Testis (tissue), 3 donors: ENCODE results near the gene MRPL4. TPM values are rescaled to one million over a fixed set of nuclear protein-coding genes. Genes with fewer than 3 reads are reported as not detected.
A peak's percentile ranks its signal among the peaks of the same experiment; 100 is the strongest.

ENCODE experiments used
- DNase-seq: peaks from one replicate; pipeline ENCODE4 v3.0.0-alpha.2; 2019
- H3K27ac ChIP-seq, 2 donors: fragments of 200-600 bp; sonication (generic); one replicate each; pipeline ENCODE4 v1.5.1; 2019
- H3K27me3 ChIP-seq: fragments of 200-600 bp; sonication (generic); one replicate; pipeline ENCODE4 v1.5.1; 2019
- H3K36me3 ChIP-seq: fragments of 200-600 bp; sonication (generic); one replicate; pipeline ENCODE4 v1.5.1; 2017; ENCODE audit warnings: low read depth; ENCODE audit errors: missing control alignments
- H3K4me1 ChIP-seq: fragments of 200-600 bp; sonication (generic); one replicate; pipeline ENCODE4 v1.5.1; 2019
- H3K4me3 ChIP-seq, 2 donors: fragments of 200-600 bp; sonication (generic); one replicate each; pipeline ENCODE4 v1.5.1; 2017 to 2019
- H3K9me3 ChIP-seq: fragments of 200-600 bp; sonication (generic); one replicate; pipeline ENCODE4 v1.5.1; 2017
- CTCF ChIP-seq, 3 experiments: fragments of 450-650 bp in 2 of 3; fragments of 200-600 bp in 1 of 3; sonication (generic) in 1 of 3; IDR thresholded peaks; one replicate each; pipeline ENCODE4 v1.5.1; 2016 to 2019; ENCODE audit warnings: antibody characterized with exemption in 3 of 3, mild to moderate bottlenecking in 2 of 3, moderate library complexity in 1 of 3
- POLR2A ChIP-seq: fragments of 450-650 bp; IDR thresholded peaks from one replicate; pipeline ENCODE4 v1.6.1; 2017; ENCODE audit warnings: antibody characterized with exemption, mild to moderate bottlenecking, moderate library complexity
- WGBS, 2 donors: methylation state at CpG; one replicate each; pipeline ENCODE4 v1.1.5; 2018; 5-methylcytosine and 5-hydroxymethylcytosine counted together
- intact Hi-C: fragments of 100-400 bp; cut with DNase I; formaldehyde crosslinking; loops from one replicate; pipeline ENCODE4 v1.15.1; 2023; ENCODE audit warnings: low total_unique reads
- polyA plus RNA-seq: library from polyadenylated mRNA; stranded (reverse); fragments of 350-450 nt; fragmentation: Illumina TruSeq; extraction: RNeasy Lipid Tissue Mini Kit (QIAGEN cat#74804); gene quantifications from one replicate; pipeline ENCODE4 v1.2.3, GENCODE V29; 2014; ENCODE audit warnings: low read depth, low replicate concordance; ENCODE audit not compliant: insufficient read depth
- total RNA-seq, 2 donors: library from RNA; depleted of rRNA; stranded (reverse); fragments of >200 nt; gene quantifications; one replicate each; pipeline ENCODE4 v1.2.3, GENCODE V29; 2016

MRPL4 gene
- total and polyA plus RNA-seq, 3 donors from 2014 or later, result 53.3 to 91.8 (median 63.5) TPM

GRCh38 chr19:10293637-10294367 lies 41.8 kb downstream of the MRPL4 start:
- Histone ChIP-seq H3K9me3 (no peaks in the 10 kb centered on the region), H3K27me3 (peaks cover 5% of the 10 kb centered on the region), H3K4me3 (no peak overlapping the region), H3K36me3 (no peaks in the 10 kb centered on the region), H3K4me1 (peaks cover 32% of the 10 kb centered on the region), H3K27ac (no peak overlapping the region)
- DNase-seq, result no peak
- no peak for TF ChIP-seq CTCF (IDR thresholded peaks at IDR 0.05)
- TF ChIP-seq POLR2A, result no peak
- 4 to 15% methylated on average over 26 to 49 of the region's 49 CpGs for WGBS, 2 donors
- intact Hi-C loops, result no loop called here

GRCh38 chr19:10294368-10294697 lies 42.3 kb downstream of the MRPL4 start:
- Histone ChIP-seq H3K4me1 (peaks cover 26% of the 10 kb centered on the region), H3K36me3 (no peaks in the 10 kb centered on the region), H3K4me3 (no peak overlapping the region), H3K27me3 (peaks cover 5% of the 10 kb centered on the region), H3K9me3 (no peaks in the 10 kb centered on the region), H3K27ac (no peak overlapping the region)
- DNase-seq, result no peak
- TF ChIP-seq POLR2A (no peak), CTCF (IDR thresholded peaks at IDR 0.05) (no peak)
- intact Hi-C loops, result no loop called here
- 0 to 8% methylated on average over 2 to 25 of the region's 25 CpGs for WGBS, 2 donors

GRCh38 chr19:10295305-10295846 lies 43.4 kb downstream of the MRPL4 start:
- Histone ChIP-seq H3K36me3 (no peaks in the 10 kb centered on the region), H3K9me3 (no peaks in the 10 kb centered on the region), H3K27me3 (peaks cover 5% of the 10 kb centered on the region), H3K4me1 (peaks cover 17% of the 10 kb centered on the region), H3K27ac (no peak overlapping the region), H3K4me3 (no peak overlapping the region)
- TF ChIP-seq POLR2A, result no peak
- no peak for TF ChIP-seq CTCF (IDR thresholded peaks at IDR 0.05)
- whole genome bisulfite sequencing, 2 donors, result 0 to 2% methylated on average over 10 to 43 of the region's 48 CpGs
- DNase-seq, result peak; percentile 39
- intact Hi-C loops, result no loop called here

- TF ChIP-seq POLR2A, result no peak
- H3K4me1 ChIP-seq, result peaks cover 11% of the 10 kb centered on the region
- WGBS, 2 donors, result 4 to 9% methylated on average over 5 to 47 of the region's 58 CpGs
- H3K4me3 ChIP-seq, result no peak overlapping the region
- no peak overlapping the region for H3K27ac ChIP-seq
- peaks cover 5% of the 10 kb centered on the region for H3K27me3 ChIP-seq
- no peaks in the 10 kb centered on the region for H3K36me3 ChIP-seq
- DNase-seq, result no peak
- intact Hi-C loops, result no loop called here
- no peaks in the 10 kb centered on the region for H3K9me3 ChIP-seq
Observed at GRCh38 chr19:10295847-10296591, 44.0 kb downstream of the MRPL4 start.
